Adrenal gland (tissue), 5 donors: ENCODE measurements around the gene NR1H4.

ENCODE experiments used
- POLR2A ChIP-seq, 2 donors: fragments of 450-650 bp; IDR thresholded peaks; one replicate each; pipeline ENCODE4 v1.6.1; 2017; ENCODE audit warnings: antibody characterized with exemption in 2 of 2, mild to moderate bottlenecking in 2 of 2, moderate library complexity in 1 of 2
- TF ChIP-seq, protein P1 (sequence below), 6 experiments: fragments of 450-650 bp in 4 of 6; fragments of 200-600 bp in 2 of 6; sonication (generic) in 1 of 6; IDR thresholded peaks; 1 replicate in 5 of 6; 2 replicates in 1 of 6; pipeline versions ENCODE4 v1.5.1 to v1.8.0; 2016 to 2021; ENCODE audit warnings: antibody characterized with exemption in 6 of 6, mild to moderate bottlenecking in 2 of 6, moderate library complexity in 1 of 6
- donor health status: DM: no; HTN: no; CAD: no.

DNA sequence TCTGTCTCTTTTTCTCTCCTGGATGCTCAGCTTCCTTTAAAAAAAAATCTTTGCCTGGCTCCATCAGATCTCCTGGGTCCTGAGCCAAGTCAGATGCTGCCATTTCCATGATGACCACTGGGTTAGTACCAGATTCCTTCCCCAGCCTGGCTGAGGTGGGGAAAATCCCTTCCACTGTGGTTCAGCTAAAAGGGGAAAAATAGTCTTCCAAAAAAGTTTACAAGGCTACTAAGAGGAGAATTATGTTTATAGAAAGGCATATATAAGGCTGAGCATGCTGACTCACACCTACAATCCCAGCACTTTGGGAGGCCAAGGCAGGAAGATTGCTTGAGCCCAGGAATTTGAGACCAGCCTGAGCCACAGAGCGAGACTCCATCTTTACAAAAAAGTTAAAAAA lies 71.4 kb downstream of the NR1H4 start:
- TF ChIP-seq POLR2A (IDR thresholded peaks at IDR 0.05) = no peak
- TF ChIP-seq, protein P1, sequence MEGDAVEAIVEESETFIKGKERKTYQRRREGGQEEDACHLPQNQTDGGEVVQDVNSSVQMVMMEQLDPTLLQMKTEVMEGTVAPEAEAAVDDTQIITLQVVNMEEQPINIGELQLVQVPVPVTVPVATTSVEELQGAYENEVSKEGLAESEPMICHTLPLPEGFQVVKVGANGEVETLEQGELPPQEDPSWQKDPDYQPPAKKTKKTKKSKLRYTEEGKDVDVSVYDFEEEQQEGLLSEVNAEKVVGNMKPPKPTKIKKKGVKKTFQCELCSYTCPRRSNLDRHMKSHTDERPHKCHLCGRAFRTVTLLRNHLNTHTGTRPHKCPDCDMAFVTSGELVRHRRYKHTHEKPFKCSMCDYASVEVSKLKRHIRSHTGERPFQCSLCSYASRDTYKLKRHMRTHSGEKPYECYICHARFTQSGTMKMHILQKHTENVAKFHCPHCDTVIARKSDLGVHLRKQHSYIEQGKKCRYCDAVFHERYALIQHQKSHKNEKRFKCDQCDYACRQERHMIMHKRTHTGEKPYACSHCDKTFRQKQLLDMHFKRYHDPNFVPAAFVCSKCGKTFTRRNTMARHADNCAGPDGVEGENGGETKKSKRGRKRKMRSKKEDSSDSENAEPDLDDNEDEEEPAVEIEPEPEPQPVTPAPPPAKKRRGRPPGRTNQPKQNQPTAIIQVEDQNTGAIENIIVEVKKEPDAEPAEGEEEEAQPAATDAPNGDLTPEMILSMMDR (IDR thresholded peaks at IDR 0.05) = no peak
